Stromal cell of bone marrow (primary cell): ENCODE data around the gene PIK3R4.

ENCODE experiments used
- DNase-seq: peaks from one replicate; pipeline ENCODE4 v3.0.0-alpha.2; 2012; ENCODE audit warnings: low read depth

The PIK3R4 gene

DNA sequence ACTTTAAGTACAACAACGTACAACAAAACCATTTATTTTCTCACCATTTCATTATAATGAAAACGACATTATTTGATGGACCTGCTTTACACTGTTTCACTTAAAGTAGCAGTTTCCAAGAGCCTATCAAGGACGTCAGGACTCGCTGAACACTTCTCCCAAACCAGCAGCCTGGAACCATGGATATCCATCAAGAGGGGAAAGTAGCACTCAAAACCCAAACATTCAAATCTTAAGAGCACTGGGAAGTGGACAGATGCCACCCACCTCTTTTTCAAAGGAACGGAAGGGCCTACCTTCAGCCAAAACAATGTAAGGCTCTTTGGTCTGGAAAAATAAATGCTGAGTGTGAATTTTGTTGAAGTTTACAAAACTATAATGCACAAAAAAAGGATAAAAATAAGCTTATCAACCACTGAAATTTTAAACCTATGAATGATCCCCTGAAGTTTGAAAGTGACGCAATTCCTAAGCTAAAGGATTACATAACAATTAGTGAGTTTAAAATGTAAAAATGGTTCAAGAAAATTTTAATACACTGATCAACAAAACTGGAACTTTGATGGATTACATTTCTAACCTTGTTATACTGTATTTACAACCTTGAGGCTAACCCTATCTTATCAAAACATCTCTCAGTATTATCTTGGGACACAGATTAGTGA lies 4.6 kb downstream of the PIK3R4 start:
- DNase-seq = no peak

GRCh38 chr3:130739848-130740247 lies 6.8 kb downstream of the PIK3R4 start:
- DNase-seq = no peak

DNA sequence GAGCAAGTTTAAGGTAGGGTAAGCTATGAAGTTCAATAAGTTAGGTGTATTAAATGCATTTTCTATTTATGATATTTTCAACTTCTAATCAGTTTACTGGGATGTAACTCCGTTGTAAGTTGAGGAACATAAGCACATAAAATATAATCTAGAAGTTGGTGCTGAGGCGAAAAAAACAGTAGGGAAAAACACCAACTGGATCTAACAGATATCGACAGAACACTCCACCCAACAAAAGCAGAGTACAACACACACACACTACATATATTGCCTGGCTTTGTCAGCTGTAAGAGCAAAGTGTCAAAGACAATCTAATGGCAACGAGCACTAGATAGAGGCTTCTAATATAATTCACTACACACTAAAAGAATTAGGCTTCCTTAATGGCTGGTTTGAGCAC lies 8.4 kb downstream of the PIK3R4 start:
- DNase-seq = no peak

DNA sequence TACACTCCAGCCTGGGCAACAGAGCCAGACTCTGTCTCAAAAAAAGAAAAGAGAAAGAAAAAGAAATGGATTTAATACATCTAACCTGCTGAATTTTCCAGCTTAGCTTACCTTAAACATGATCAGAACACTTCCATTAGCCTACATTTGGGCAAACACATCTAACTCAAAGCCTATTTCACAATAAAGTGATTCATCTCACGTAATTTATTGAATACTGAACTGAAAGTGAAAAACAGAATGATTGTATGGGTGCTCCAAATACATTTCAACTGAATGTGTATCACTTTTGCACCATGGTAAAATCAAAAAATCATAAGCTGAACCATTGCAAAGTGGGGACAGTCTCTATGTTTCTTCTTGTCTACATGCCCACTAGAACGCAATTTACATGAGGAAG lies 9.0 kb downstream of the PIK3R4 start:
- no peak for DNase-seq

DNA sequence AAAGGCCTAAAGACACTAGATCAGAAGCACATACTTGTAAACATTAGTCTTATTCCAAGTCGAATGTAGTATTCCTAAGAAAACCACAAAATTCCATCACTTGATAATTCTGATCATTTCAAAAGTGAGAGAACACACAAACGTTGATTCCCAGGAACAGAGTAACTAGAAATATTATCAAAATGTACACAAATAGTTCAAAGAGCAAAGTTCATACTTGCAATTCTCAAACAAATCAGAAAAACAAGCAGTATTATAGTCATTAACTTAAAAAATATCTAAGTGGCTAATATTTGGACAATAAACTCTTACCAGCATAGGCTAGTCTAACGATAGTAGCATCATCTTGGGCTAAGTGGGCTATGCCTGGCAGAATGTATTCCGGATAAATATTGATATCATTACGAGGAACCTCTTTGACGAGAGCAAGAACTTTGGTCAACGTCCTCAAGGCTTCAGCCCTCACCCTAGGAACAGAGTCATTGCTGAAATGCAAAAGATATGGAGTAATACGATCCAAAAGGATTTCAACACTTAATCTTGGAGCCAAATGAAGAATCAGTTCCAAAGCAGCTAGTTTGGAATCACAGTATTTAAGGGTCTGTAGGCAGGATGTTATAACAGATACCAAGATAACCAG lies 13.3 kb downstream of the PIK3R4 start:
- no peak for DNase-seq

DNA sequence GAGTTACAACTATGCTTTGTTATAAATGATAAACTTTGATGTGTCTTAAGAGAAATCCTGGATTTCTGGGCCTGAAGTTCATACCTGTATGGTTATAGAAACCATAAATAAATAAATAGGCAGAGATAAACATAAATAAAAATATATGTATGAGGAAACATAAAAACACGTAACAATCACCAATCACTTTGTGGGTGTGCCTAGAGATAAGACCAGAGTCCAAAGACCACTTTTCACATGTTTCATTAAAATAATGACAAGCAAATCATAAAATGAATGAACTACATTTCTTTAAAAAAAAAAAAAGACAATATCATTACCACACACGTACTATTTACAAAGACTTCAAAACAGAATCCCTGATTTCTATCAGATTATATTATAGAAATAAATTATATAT lies 14.1 kb downstream of the PIK3R4 start:
- DNase-seq = no peak

- DNase-seq = no peak
Observed at GRCh38 chr3:130731817-130732216, 14.8 kb downstream of the PIK3R4 start.

GRCh38 chr3:130729154-130729553 lies 17.5 kb downstream of the PIK3R4 start:
- no peak for DNase-seq

GRCh38 chr3:130728037-130728436 lies 18.6 kb downstream of the PIK3R4 start:
- DNase-seq = no peak

GRCh38 chr3:130725746-130726145 lies 20.9 kb downstream of the PIK3R4 start:
- DNase-seq = no peak

DNA sequence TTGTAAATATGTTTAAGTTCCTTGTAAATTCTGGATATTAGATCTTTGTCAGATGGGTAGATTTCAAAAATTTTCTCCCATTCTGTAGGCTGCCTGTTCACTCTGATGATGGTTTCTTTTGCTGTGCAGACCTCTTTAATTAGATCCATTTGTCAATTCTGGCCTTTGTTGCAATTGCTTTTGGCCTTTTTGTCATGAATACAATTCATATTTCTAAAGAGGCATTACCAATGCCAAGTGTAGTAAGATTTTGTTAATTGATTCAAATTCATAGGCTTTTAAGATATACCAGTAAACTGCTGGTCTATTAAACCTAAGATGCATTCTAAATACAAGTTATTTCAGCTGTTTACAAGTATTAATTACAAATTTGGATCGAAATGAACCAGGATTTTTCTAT lies 31.0 kb downstream of the PIK3R4 start:
- no peak for DNase-seq

- DNase-seq = no peak
Observed at GRCh38 chr3:130712718-130713423, 33.8 kb downstream of the PIK3R4 start.

DNA sequence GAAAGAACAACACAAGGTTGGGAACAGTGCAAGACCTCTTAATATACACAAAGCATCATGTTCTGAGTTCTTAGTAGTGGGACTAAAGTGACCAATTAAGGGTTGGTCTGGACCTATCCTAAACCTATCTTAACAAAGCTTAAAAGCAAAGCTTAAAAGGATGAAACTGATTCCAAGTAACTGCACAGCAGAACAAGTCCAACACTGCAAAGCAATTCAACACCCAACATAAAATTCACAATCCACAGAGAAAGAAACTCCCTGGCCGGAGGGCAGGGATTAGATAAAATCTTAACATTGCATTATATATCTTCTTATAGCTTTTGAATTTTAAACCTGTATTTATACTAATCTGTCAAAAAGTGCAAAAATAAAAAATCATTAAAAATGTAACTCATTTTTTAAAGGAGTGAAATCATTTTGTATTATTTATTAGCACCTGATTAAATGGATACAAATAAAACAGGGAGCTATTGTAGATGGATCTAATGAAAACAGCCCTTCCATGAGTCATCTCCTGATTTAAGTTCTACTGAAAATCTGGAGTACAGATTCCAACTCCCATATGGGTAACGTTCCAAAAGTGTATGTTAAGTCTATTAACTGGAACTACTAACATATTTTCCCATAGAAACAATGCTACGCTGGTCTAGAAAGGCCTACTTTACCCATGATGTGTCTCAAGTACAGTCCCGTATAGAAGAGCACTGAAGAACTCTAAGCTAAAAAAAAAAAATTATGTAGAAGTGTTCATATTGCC lies 34.9 kb downstream of the PIK3R4 start:
- DNase-seq = no peak

- DNase-seq = no peak
Observed at GRCh38 chr3:130709671-130710070, 37.0 kb downstream of the PIK3R4 start.

- DNase-seq = no peak
Observed at GRCh38 chr3:130707902-130708601, 38.6 kb downstream of the PIK3R4 start.

- no peak for DNase-seq
Observed at GRCh38 chr3:130705501-130705900, 41.1 kb downstream of the PIK3R4 start.

DNA sequence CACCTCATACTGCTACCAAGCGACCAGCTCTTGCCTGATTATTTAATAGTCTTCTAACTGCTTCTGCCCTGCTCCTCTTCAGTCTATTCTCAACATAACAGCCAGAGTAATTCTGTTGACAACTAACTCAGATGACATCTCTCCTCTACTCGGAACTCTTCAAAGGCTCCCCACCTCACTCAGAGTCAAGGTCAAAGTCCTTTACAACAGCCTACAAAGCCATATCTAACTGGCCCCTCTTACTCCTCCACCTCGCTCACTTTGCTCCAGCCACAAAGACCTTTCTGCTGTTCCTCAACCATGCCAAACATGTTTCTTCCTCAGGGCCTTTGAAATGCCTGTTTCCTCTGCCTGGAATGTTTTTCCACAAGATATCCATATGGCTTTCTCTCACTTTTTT lies 43.6 kb downstream of the PIK3R4 start:
- DNase-seq = no peak

- DNase-seq = peak; percentile 40
Observed at GRCh38 chr3:130700541-130700940, 46.1 kb downstream of the PIK3R4 start.

DNA sequence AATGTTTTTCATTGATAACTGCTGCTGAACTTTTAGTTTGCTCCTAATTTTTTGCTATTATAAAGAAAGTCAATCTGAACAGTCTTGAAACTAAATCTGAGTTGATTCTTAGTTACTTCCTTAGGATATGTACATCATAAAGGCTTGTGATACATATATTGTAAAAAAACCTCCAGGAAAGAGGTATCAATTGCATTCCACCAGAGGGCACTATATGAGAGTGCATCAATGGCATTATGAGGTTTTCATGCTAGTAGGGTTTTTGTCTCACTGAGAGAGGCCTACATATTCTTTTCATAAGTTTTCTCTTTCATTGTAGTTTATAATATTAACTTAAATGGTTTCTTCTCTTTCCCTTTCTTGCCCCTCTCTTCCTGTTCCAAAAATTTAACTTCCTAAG lies 46.9 kb downstream of the PIK3R4 start:
- DNase-seq = no peak

- DNase-seq = no peak
Observed at GRCh38 chr3:130693314-130693713, 53.3 kb downstream of the PIK3R4 start.

- no peak for DNase-seq
Observed at GRCh38 chr3:130692455-130692854, 54.2 kb downstream of the PIK3R4 start.
